HepG2 (cell line): ENCODE measurements around the gene MCC. TPM values are rescaled to one million over a fixed set of nuclear protein-coding genes. Genes with fewer than 3 reads are reported as not detected.

Source experiments
- ATAC-seq: fragments of 200-7000 bp; cut with Tn5 transposase; 3 replicates; pipeline ENCODE4 v1.9.1; 2020; ENCODE audit warnings: mild to moderate bottlenecking, moderate library complexity
- BruUV-seq: library from RNA; stranded (reverse); fragments of 400-500 nt; replicated peaks from 2 replicates; lab custom pipeline; 2021; lab: Mats Ljungman, UMichigan
- CTCF ChIA-PET: fragments of 300-600 bp; formaldehyde crosslinking; extraction: SDS; loops from one replicate; lab custom pipeline; 2021; ENCODE audit warnings: low total read pairs, inconsistent platforms, low intra/inter-chr PET ratio; lab: Yijun Ruan, JAX
- POLR2A ChIA-PET: fragments of 350-600 bp; sonication (Branson Sonifier 250); formaldehyde crosslinking; loops from one replicate; lab custom pipeline; 2020; ENCODE audit warnings: antibody characterized with exemption, inconsistent platforms; lab: Yijun Ruan, JAX
- DNase-seq: peaks from one replicate; pipeline ENCODE4 v3.0.0-alpha.2; 2015; ENCODE audit warnings: low spot score
- FAIRE-seq: peaks from 3 replicates; lab custom pipeline; 2011; peaks lifted over from hg19 to GRCh38; lab: Jason Lieb, UNC
- H2AFZ ChIP-seq: one replicate; pipeline ENCODE4 v1.6.1; 2011; ENCODE audit warnings: low read length, inconsistent platforms
- H3K27ac ChIP-seq: fragments of 300-600 bp; 3 replicates; pipeline ENCODE4 v1.8.0; 2011; ENCODE audit warnings: mixed run types, mild to moderate bottlenecking, mixed read lengths, low read length, inconsistent platforms; ENCODE audit not compliant: insufficient read depth; ENCODE audit errors: extremely low read length
- H3K27me3 ChIP-seq, 2 experiments: fragments of 200-600 bp in 1 of 2; 2 replicates in 1 of 2; 3 replicates in 1 of 2; pipeline versions ENCODE4 v1.6.0 to v1.8.0; 2011; ENCODE audit warnings: low read length in 2 of 2, mild to moderate bottlenecking in 2 of 2, moderate library complexity in 2 of 2, inconsistent platforms in 1 of 2; ENCODE audit not compliant: insufficient read depth in 2 of 2, control insufficient read depth in 1 of 2
- H3K36me3 ChIP-seq, 2 experiments: fragments of 200-600 bp in 1 of 2; replicated peaks in 1 of 2; 2 replicates in 1 of 2; 3 replicates in 1 of 2; pipeline versions ENCODE4 v1.5.1 to v1.8.0; 2011; ENCODE audit warnings: low read length in 2 of 2, inconsistent platforms in 1 of 2; ENCODE audit not compliant: insufficient read depth in 2 of 2, control insufficient read depth in 1 of 2
- H3K4me1 ChIP-seq: 2 replicates; pipeline ENCODE4 v1.5.1; 2012; ENCODE audit warnings: low read length, inconsistent platforms; ENCODE audit not compliant: insufficient read depth
- H3K4me2 ChIP-seq: 2 replicates; pipeline ENCODE4 v1.6.0; 2011; ENCODE audit warnings: low read depth, low read length, inconsistent platforms
- H3K4me3 ChIP-seq, 3 experiments: fragments of 200-600 bp in 1 of 3; sonication (generic), shearing (Covaris generic) in 1 of 3; replicated peaks in 1 of 3; 2 replicates each; pipeline ENCODE4 v1.5.1; 2011 to 2016; ENCODE audit warnings: low read length in 3 of 3, inconsistent platforms in 2 of 3, low read depth in 2 of 3, mild to moderate bottlenecking in 2 of 3, control low read depth in 1 of 3, mixed read lengths in 1 of 3; ENCODE audit not compliant: insufficient read depth in 1 of 3
- H3K79me2 ChIP-seq: one replicate; pipeline ENCODE4 v1.6.1; 2011; ENCODE audit warnings: low read length, inconsistent platforms; ENCODE audit not compliant: insufficient read depth
- H3K9ac ChIP-seq: 2 replicates; pipeline ENCODE4 v1.6.0; 2011; ENCODE audit warnings: mild to moderate bottlenecking, low read depth, low read length, inconsistent platforms; ENCODE audit not compliant: insufficient read depth
- H3K9me3 ChIP-seq: 2 replicates; pipeline ENCODE4 v1.5.1; 2012; ENCODE audit warnings: mild to moderate bottlenecking, low read length
- H4K20me1 ChIP-seq: 2 replicates; pipeline ENCODE4 v1.6.0; 2011; ENCODE audit warnings: inconsistent platforms, mild to moderate bottlenecking, low read length, moderate library complexity; ENCODE audit not compliant: insufficient read depth
- ARHGAP35 ChIP-seq: sonication (generic); formaldehyde crosslinking; IDR thresholded peaks from 2 replicates; pipeline ENCODE4 v1.9.0; 2022; ENCODE audit warnings: mild to moderate bottlenecking, inconsistent platforms, moderate library complexity, missing genetic modification reagents, borderline replicate concordance
- ATF7-NPFF ChIP-seq: sonication (generic); formaldehyde crosslinking; IDR thresholded peaks from 2 replicates; pipeline ENCODE4 v1.8.1; 2023; ENCODE audit warnings: mild to moderate bottlenecking, low read depth, missing genetic modification reagents, moderate library complexity
- BORCS8-MEF2B ChIP-seq: sonication (generic); formaldehyde crosslinking; IDR thresholded peaks from 2 replicates; pipeline ENCODE4 v1.8.0; 2022; ENCODE audit warnings: mild to moderate bottlenecking, missing genetic modification reagents
- HMGXB3 ChIP-seq: sonication (generic); formaldehyde crosslinking; IDR thresholded peaks from 2 replicates; pipeline ENCODE4 v1.4.0; 2020; ENCODE audit warnings: missing genetic modification reagents, borderline replicate concordance
- ISL2 ChIP-seq: sonication (generic); formaldehyde crosslinking; IDR thresholded peaks from 2 replicates; pipeline ENCODE4 v1.5.0; 2020; ENCODE audit warnings: missing genetic modification reagents
- MIER2 ChIP-seq: IDR thresholded peaks from 2 replicates; pipeline ENCODE4 v1.6.1; 2016; ENCODE audit warnings: missing biosample characterization, missing genetic modification reagents
- NR2F1 ChIP-seq, 2 experiments: fragments of 450-650 bp in 1 of 2; formaldehyde crosslinking in 1 of 2; IDR thresholded peaks; 2 replicates each; pipeline versions ENCODE4 v1.5.0 to v1.6.1; 2016 to 2020; ENCODE audit warnings: mild to moderate bottlenecking in 1 of 2, missing compliant biosample characterization in 1 of 2, missing genetic modification reagents in 1 of 2, moderate library complexity in 1 of 2
- RFXAP ChIP-seq: sonication (generic); formaldehyde crosslinking; IDR thresholded peaks from 2 replicates; pipeline ENCODE4 v1.4.0; 2020; ENCODE audit warnings: missing genetic modification reagents, borderline replicate concordance
- SMAD3 ChIP-seq: sonication (generic); formaldehyde crosslinking; IDR thresholded peaks from 2 replicates; pipeline ENCODE4 v1.4.0; 2020; ENCODE audit warnings: missing genetic modification reagents
- SNAI1 ChIP-seq: sonication (generic); formaldehyde crosslinking; IDR thresholded peaks from 2 replicates; pipeline ENCODE4 v1.5.0; 2020; ENCODE audit warnings: mild to moderate bottlenecking, missing genetic modification reagents, borderline replicate concordance
- ZBTB10 ChIP-seq: sonication (generic); formaldehyde crosslinking; IDR thresholded peaks from 2 replicates; pipeline ENCODE4 v1.4.0; 2020; ENCODE audit warnings: missing genetic modification reagents, borderline replicate concordance
- ZFP82 ChIP-seq: sonication (generic); formaldehyde crosslinking; IDR thresholded peaks from 2 replicates; pipeline ENCODE4 v1.5.1; 2020; ENCODE audit warnings: mild to moderate bottlenecking, missing genetic modification reagents, borderline replicate concordance
- ZNF451 ChIP-seq: sonication (generic); formaldehyde crosslinking; IDR thresholded peaks from 2 replicates; pipeline ENCODE4 v1.5.0; 2020; ENCODE audit warnings: mild to moderate bottlenecking, missing genetic modification reagents
- ZNF556 ChIP-seq: sonication (generic); formaldehyde crosslinking; IDR thresholded peaks from 2 replicates; pipeline ENCODE4 v1.4.0; 2020; ENCODE audit warnings: mild to moderate bottlenecking, missing genetic modification reagents, borderline replicate concordance
- ZNF777 ChIP-seq: sonication (generic); formaldehyde crosslinking; IDR thresholded peaks from 2 replicates; pipeline ENCODE4 v1.4.0; 2020; ENCODE audit warnings: missing genetic modification reagents
- ZNF83 ChIP-seq: sonication (generic); formaldehyde crosslinking; IDR thresholded peaks from 2 replicates; pipeline ENCODE4 v1.4.0; 2020; ENCODE audit warnings: missing genetic modification reagents, mild to moderate bottlenecking, borderline replicate concordance
- WGBS: methylation state at CpG from one replicate; pipeline ENCODE4 v1.1.6; 2017; ENCODE audit warnings: low lambda C conversion rate; 5-methylcytosine and 5-hydroxymethylcytosine counted together
- in situ Hi-C: cut with HindIII; loops from 2 replicates; pipeline ENCODE4 v1.10.0; 2017; ENCODE audit warnings: low pct_unique_long_range_greater_than_20kb; ENCODE audit not compliant: extremely low pct_ligation_motif_present
- intact Hi-C: fragments of 100-400 bp; cut with micrococcal nuclease; formaldehyde crosslinking; loops from one replicate; pipeline ENCODE4 v1.10.0; 2022; ENCODE audit not compliant: unreplicated experiment
- polyA plus RNA-seq, 8 experiments: library from polyadenylated mRNA; depleted of rRNA in 3 of 8; stranded (reverse) in 7 of 8; unstranded in 1 of 8; fragments of >200 nt; fragmentation: Illumina TruSeq in 4 of 8; extraction: Trizol in 4 of 8; gene quantifications; 2 replicates each; pipeline versions ENCODE4 v1.2.1 to v1.2.3, GENCODE V29; 2011 to 2016; ENCODE audit warnings: low read depth in 4 of 8, missing spikeins in 1 of 8, mixed read lengths in 1 of 8; ENCODE audit not compliant: insufficient read depth in 1 of 8
- total RNA-seq, 5 experiments: library from RNA; depleted of rRNA; stranded (reverse); fragments of >200 nt; fragmentation: Illumina TruSeq; extraction: Trizol; gene quantifications; 2 replicates each; pipeline ENCODE4 v1.2.3, GENCODE V29; 2016; ENCODE audit warnings: low read depth in 1 of 5

Gene MCC
- total and polyA plus RNA-seq, 2 of the 13 experiments (the other 11 are each of a cell fraction or from before 2014, with no cell fraction given), result 0.55 to 2.4 TPM

DNA sequence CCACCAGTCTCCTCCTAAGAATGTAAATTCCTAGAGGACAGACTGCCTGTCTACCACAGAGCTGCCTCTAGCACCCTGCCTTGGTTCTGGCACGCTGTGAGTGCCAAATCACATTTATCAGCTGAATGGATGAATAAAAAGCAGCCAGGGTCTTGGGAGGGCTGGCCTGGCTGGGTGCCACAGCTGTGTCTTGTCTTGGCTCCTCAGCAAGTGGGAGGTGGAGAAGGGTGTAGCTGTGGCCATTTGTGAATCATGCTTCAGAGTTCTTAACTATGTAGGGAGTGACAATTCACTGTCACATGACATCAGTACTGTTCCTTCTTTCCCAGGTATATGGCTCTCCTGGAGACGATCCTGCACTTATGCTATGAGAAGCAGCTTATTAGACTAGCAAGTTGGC is 441.0 kb downstream of the MCC start (continued):
- TF ChIP-seq SMAD3 (CRISPR knock-in tag) (no peak), SNAI1 (CRISPR knock-in tag) (no peak), BORCS8-MEF2B (CRISPR knock-in tag) (no peak), HMGXB3 (CRISPR knock-in tag) (no peak), ZNF556 (CRISPR knock-in tag) (no peak)

GRCh38 chr5:113044776-113045465 is 443.3 kb downstream of the MCC start:
- no peaks in the 10 kb centered on the region for H3K9me3 ChIP-seq
- no peak for ATAC-seq
- in situ Hi-C loops, result loop anchor here (25.0 kb wide), 1 partner anchor 467 kb away; the partner anchor contains the start of gene YTHDC2
- no peak for TF ChIP-seq ZFP82 (CRISPR knock-in tag)
- no peak for TF ChIP-seq ZNF83 (CRISPR knock-in tag)
- no peak for TF ChIP-seq NR2F1 (CRISPR knock-in tag; IDR thresholded peaks at IDR 0.05)
- TF ChIP-seq ZBTB10 (CRISPR knock-in tag), result no peak
- TF ChIP-seq RFXAP, result no peak
- no peak for TF ChIP-seq ARHGAP35 (CRISPR knock-in tag)
- TF ChIP-seq MIER2 (CRISPR knock-in tag), result no peak
- TF ChIP-seq ATF7-NPFF (CRISPR knock-in tag), result no peak
- TF ChIP-seq ZNF777 (CRISPR knock-in tag), result no peak
- no peak for TF ChIP-seq ISL2
- no peak for TF ChIP-seq ZNF451 (CRISPR knock-in tag)
- TF ChIP-seq, all 625 proteins: peak for 0
- 91% methylated on average over 8 of the region's 11 CpGs for WGBS
- Histone ChIP-seq H3K4me2 (no peak overlapping the region), H2AFZ (no peak overlapping the region), H3K27me3 (no peaks in the 10 kb centered on the region), H3K79me2 (no peaks in the 10 kb centered on the region), H3K27ac (no peak overlapping the region), H3K36me3 (no peaks in the 10 kb centered on the region), H3K4me3 (no peak overlapping the region), H3K9ac (no peak overlapping the region), H3K4me1 (no peaks in the 10 kb centered on the region), H4K20me1 (no peaks in the 10 kb centered on the region)
- ChIA-PET CTCF (no interaction called here), POLR2A (no interaction called here)
- FAIRE-seq (no peak), DNase-seq (no peak)
- intact Hi-C loops, result loop anchor here (5.0 kb wide), 1 partner anchor 562 kb away; no protein-coding TSS in a partner anchor
- BruUV-seq, result no TSS peak
